HUES6 (cell line): ENCODE measurements around the gene ASCL2.

Experiments used
- H3K27ac ChIP-seq: 2 replicates; pipeline ENCODE4 v1.7.0; 2013; ENCODE audit warnings: low read depth, mild to moderate bottlenecking, low read length, inconsistent platforms
- H3K27me3 ChIP-seq: 2 replicates; pipeline ENCODE4 v1.6.1; 2013; ENCODE audit warnings: low read length; ENCODE audit not compliant: control insufficient read depth, insufficient read depth
- H3K36me3 ChIP-seq: 2 replicates; pipeline ENCODE4 v1.6.1; 2013; ENCODE audit warnings: low read length; ENCODE audit not compliant: control insufficient read depth, insufficient read depth
- H3K4me1 ChIP-seq: 2 replicates; pipeline ENCODE4 v1.6.1; 2013; ENCODE audit warnings: low read length; ENCODE audit not compliant: control insufficient read depth, insufficient read depth
- H3K4me3 ChIP-seq: 2 replicates; pipeline ENCODE4 v1.5.1; 2013; ENCODE audit warnings: low read depth, low read length
- H3K9ac ChIP-seq: one replicate; pipeline ENCODE4 v1.6.1; 2013; ENCODE audit warnings: mild to moderate bottlenecking, low read length
- H3K9me3 ChIP-seq: 2 replicates; pipeline ENCODE4 v1.6.1; 2013; ENCODE audit warnings: low read depth, low read length; ENCODE audit not compliant: control insufficient read depth, insufficient read depth

ASCL2 gene

GRCh38 chr11:2270322-2271076 lies at the start of gene ASCL2:
ASCL2 (minus strand) TSS chr11:2270588; CDS start chr11:2270332, 256 bp downstream.
- H3K27ac ChIP-seq = no peak within 1 kb of the TSS
- no peak within 1 kb of the TSS for H3K9ac ChIP-seq
- H3K27me3 ChIP-seq = peaks cover 99% of the 10 kb centered on the region
- no peaks in the 10 kb centered on the region for H3K9me3 ChIP-seq
- H3K4me3 ChIP-seq = peak within 1 kb of the TSS; percentile 58
- H3K36me3 ChIP-seq = no peaks in the 10 kb centered on the region
- H3K4me1 ChIP-seq = peaks cover 11% of the 10 kb centered on the region

- no peak overlapping the region for H3K27ac ChIP-seq
- no peaks in the 10 kb centered on the region for H3K27me3 ChIP-seq
Measured at GRCh38 chr11:2319791-2320472, 49.5 kb upstream of the ASCL2 start.

GRCh38 chr11:2318707-2319106 lies 48.3 kb upstream of the ASCL2 start:
- Histone ChIP-seq H3K36me3 (no peaks in the 10 kb centered on the region), H3K9ac (no peak overlapping the region), H3K4me1 (peaks cover 3% of the 10 kb centered on the region; the same call in 1 of the 2 replicates), H3K27me3 (no peaks in the 10 kb centered on the region), H3K9me3 (no peaks in the 10 kb centered on the region), H3K4me3 (no peak overlapping the region), H3K27ac (no peak overlapping the region)

More at GRCh38 chr11:2319791-2320472, 49.5 kb upstream of the ASCL2 start:
- Histone ChIP-seq H3K9me3 (peaks cover 2% of the 10 kb centered on the region; the same call in 1 of the 2 replicates), H3K9ac (no peak overlapping the region), H3K4me1 (no peaks in the 10 kb centered on the region), H3K4me3 (no peak overlapping the region), H3K36me3 (no peaks in the 10 kb centered on the region)

GRCh38 chr11:2318123-2318522 lies 47.7 kb upstream of the ASCL2 start:
- H3K4me1 ChIP-seq = peaks cover 3% of the 10 kb centered on the region; the same call in 1 of the 2 replicates
- H3K27ac ChIP-seq = no peak overlapping the region
- no peaks in the 10 kb centered on the region for H3K27me3 ChIP-seq
- H3K9ac ChIP-seq = no peak overlapping the region
- H3K9me3 ChIP-seq = no peaks in the 10 kb centered on the region
- no peaks in the 10 kb centered on the region for H3K36me3 ChIP-seq
- H3K4me3 ChIP-seq = no peak overlapping the region

- Histone ChIP-seq H3K9ac (no peak overlapping the region), H3K9me3 (no peaks in the 10 kb centered on the region), H3K36me3 (no peaks in the 10 kb centered on the region), H3K4me3 (no peak overlapping the region), H3K27me3 (no peaks in the 10 kb centered on the region), H3K27ac (no peak overlapping the region), H3K4me1 (peaks cover 3% of the 10 kb centered on the region; the same call in 1 of the 2 replicates)
Measured at GRCh38 chr11:2317354-2318050, 47.1 kb upstream of the ASCL2 start.

GRCh38 chr11:2316963-2317244 lies 46.5 kb upstream of the ASCL2 start:
- H3K9me3 ChIP-seq = no peaks in the 10 kb centered on the region
- no peak overlapping the region for H3K4me3 ChIP-seq
- H3K36me3 ChIP-seq = no peaks in the 10 kb centered on the region
- no peak overlapping the region for H3K27ac ChIP-seq
- H3K4me1 ChIP-seq = peaks cover 5% of the 10 kb centered on the region; the same call in 1 of the 2 replicates
- no peaks in the 10 kb centered on the region for H3K27me3 ChIP-seq
- H3K9ac ChIP-seq = no peak overlapping the region

- no peaks in the 10 kb centered on the region for H3K27me3 ChIP-seq
- no peak overlapping the region for H3K27ac ChIP-seq
- no peak overlapping the region for H3K9ac ChIP-seq
- H3K9me3 ChIP-seq = no peaks in the 10 kb centered on the region
- peaks cover 7% of the 10 kb centered on the region; the same call in 1 of the 2 replicates for H3K4me1 ChIP-seq
- no peaks in the 10 kb centered on the region for H3K36me3 ChIP-seq
- no peak overlapping the region for H3K4me3 ChIP-seq
Measured at GRCh38 chr11:2316169-2316962, 46.0 kb upstream of the ASCL2 start.

- Histone ChIP-seq H3K9me3 (no peaks in the 10 kb centered on the region), H3K27ac (no peak overlapping the region), H3K36me3 (no peaks in the 10 kb centered on the region), H3K4me3 (no peak overlapping the region), H3K27me3 (no peaks in the 10 kb centered on the region), H3K9ac (no peak overlapping the region), H3K4me1 (peaks cover 7% of the 10 kb centered on the region; the same call in 1 of the 2 replicates)
Measured at GRCh38 chr11:2315395-2316168, 45.2 kb upstream of the ASCL2 start.

GRCh38 chr11:2314525-2315394 lies 44.4 kb upstream of the ASCL2 start:
- H3K27ac ChIP-seq = no peak overlapping the region
- H3K9me3 ChIP-seq = no peaks in the 10 kb centered on the region
- H3K4me1 ChIP-seq = peaks cover 7% of the 10 kb centered on the region; the same call in 1 of the 2 replicates
- H3K9ac ChIP-seq = no peak overlapping the region
- no peaks in the 10 kb centered on the region for H3K27me3 ChIP-seq
- H3K36me3 ChIP-seq = no peaks in the 10 kb centered on the region
- H3K4me3 ChIP-seq = no peak overlapping the region
